Upper lobe of right lung (tissue), 1 donor: Measurements from ENCODE around the gene SEL1L. TPM values are rescaled to one million over a fixed set of nuclear protein-coding genes. Genes with fewer than 3 reads are reported as not detected.
A peak's percentile ranks its signal among the peaks of the same experiment; 100 is the strongest.

Source experiments
- ATAC-seq: fragments of 200-7000 bp; cut with Tn5 transposase; one replicate; pipeline ENCODE4 v1.9.1; 2020; ENCODE audit warnings: mild to moderate bottlenecking, moderate library complexity
- DNase-seq: peaks from one replicate; pipeline ENCODE4 v3.0.0-alpha.2; 2020
- H3K27ac ChIP-seq: fragments of 200-600 bp; one replicate; pipeline ENCODE4 v1.8.0; 2022
- H3K27me3 ChIP-seq: fragments of 200-600 bp; one replicate; pipeline ENCODE4 v1.8.0; 2022; ENCODE audit warnings: mild to moderate bottlenecking
- H3K36me3 ChIP-seq: fragments of 200-600 bp; one replicate; pipeline ENCODE4 v1.8.0; 2022
- H3K4me1 ChIP-seq: fragments of 200-600 bp; one replicate; pipeline ENCODE4 v1.8.0; 2022
- H3K4me3 ChIP-seq: fragments of 200-600 bp; one replicate; pipeline ENCODE4 v1.8.0; 2022; ENCODE audit warnings: mild to moderate bottlenecking
- H3K9me3 ChIP-seq: fragments of 200-600 bp; one replicate; pipeline ENCODE4 v1.8.0; 2022
- CTCF ChIP-seq: fragments of 200-600 bp; IDR thresholded peaks from one replicate; pipeline ENCODE4 v1.8.0; 2022; ENCODE audit warnings: antibody characterized with exemption
- intact Hi-C: fragments of 100-400 bp; cut with DNase I; formaldehyde crosslinking; loops from one replicate; pipeline ENCODE4 v1.11.0; 2022
- total RNA-seq: library from RNA; stranded (reverse); fragmentation: NEBNext Ultra II Directional; extraction: Animal tissue kit (Norgen Biotek cat#: 25700); gene quantifications from one replicate; pipeline ENCODE4 v1.2.1, GENCODE V29; 2021
- donor health status: DM: no; HTN: yes; CAD: no; lungs with severe emphysema.

The SEL1L gene
- total RNA-seq, 1 donor from 2014 or later, result 108 TPM

GRCh38 chr14:81450100-81450531 is 83.5 kb downstream of the SEL1L start:
- ATAC-seq, result peak; percentile 53
- intact Hi-C loops, result loop anchor here (10.0 kb wide), 1 partner anchor 175 kb away; no protein-coding TSS in a partner anchor
- DNase-seq, result no peak
- no peaks in the 10 kb centered on the region for H3K36me3 ChIP-seq
- no peaks in the 10 kb centered on the region for H3K27me3 ChIP-seq
- H3K4me3 ChIP-seq, result no peak overlapping the region
- no peak overlapping the region for H3K27ac ChIP-seq
- TF ChIP-seq CTCF, result no peak
- no peaks in the 10 kb centered on the region for H3K9me3 ChIP-seq
- H3K4me1 ChIP-seq, result peaks cover 12% of the 10 kb centered on the region

DNA sequence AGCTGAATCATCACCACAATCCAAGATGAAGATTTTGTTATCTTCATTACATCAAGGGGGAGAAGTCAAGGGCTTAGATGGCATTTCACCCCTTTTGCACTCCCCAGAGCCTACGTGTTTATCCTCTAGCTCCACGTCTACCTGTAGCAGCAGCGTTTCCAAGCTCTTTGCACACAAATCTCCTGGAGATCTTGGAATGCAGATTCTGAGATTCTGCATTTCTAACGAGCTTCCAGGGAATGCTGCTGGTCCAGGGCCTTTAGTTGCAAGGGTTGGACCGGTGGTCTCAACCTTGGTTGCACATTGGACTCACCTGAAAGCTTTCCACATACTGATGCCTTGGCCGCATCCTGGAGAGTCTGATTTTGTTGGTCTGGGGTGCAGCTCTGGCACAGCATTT is 84.1 kb downstream of the SEL1L start:
- TF ChIP-seq CTCF, result no peak

GRCh38 chr14:81449114-81449513 is 84.5 kb downstream of the SEL1L start:
- no peak for TF ChIP-seq CTCF
- intact Hi-C loops, result no loop called here
- peak; percentile 36 for ATAC-seq
- Histone ChIP-seq H3K9me3 (no peaks in the 10 kb centered on the region), H3K27me3 (no peaks in the 10 kb centered on the region), H3K4me1 (peaks cover 12% of the 10 kb centered on the region), H3K4me3 (no peak overlapping the region), H3K27ac (no peak overlapping the region), H3K36me3 (no peaks in the 10 kb centered on the region)
- no peak for DNase-seq

More for the DNA sequence above, 84.1 kb downstream of the SEL1L start:
- Histone ChIP-seq H3K9me3 (no peaks in the 10 kb centered on the region), H3K36me3 (no peaks in the 10 kb centered on the region), H3K4me1 (peaks cover 12% of the 10 kb centered on the region), H3K27ac (no peak overlapping the region), H3K27me3 (no peaks in the 10 kb centered on the region), H3K4me3 (no peak overlapping the region)
- intact Hi-C loops, result no loop called here
- DNase-seq (no peak), ATAC-seq (no peak)

DNA sequence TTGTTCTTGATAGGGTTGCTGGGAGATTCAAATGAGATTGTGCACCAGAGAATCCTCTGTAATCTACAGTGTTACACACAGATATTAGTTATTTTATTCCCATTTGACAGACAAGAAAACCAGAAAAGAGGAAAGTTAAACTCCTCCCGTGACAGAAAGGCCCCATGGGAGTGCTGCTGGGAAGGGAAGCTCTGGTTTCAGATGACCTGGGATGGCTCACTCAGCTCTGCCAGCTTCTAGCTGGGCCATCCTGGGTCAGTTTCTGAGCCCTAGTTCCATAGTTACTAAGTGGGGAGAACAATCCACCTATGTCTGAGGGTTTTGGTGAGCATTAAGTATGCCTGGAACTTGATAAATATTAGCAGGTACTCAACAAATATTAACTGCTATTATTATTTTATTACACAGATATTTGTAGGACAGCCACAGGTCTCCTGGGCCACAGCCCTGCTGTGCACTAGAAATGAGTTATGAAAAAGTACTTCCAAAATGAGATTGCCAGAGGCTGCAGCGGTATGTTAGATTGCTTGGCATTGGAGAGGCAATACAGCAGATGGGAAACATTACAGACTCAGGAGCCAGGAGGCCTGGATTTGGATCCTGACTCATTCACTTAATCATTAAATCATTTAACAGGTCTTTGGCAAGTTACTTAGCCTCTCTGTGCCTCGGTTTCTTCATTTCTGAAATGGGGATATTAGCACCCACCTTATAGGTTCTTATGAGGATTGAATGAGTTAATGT is 86.5 kb downstream of the SEL1L start:
- Histone ChIP-seq H3K9me3 (no peaks in the 10 kb centered on the region), H3K4me3 (no peak overlapping the region), H3K4me1 (peaks cover 12% of the 10 kb centered on the region), H3K36me3 (no peaks in the 10 kb centered on the region), H3K27me3 (no peaks in the 10 kb centered on the region), H3K27ac (peak overlapping the region; percentile 48)
- ATAC-seq (no peak), DNase-seq (no peak)
- no peak for TF ChIP-seq CTCF
- intact Hi-C loops, result no loop called here

- intact Hi-C loops, result no loop called here
- ATAC-seq, result peak; percentile 18
Measured at GRCh38 chr14:81446279-81447007, 87.2 kb downstream of the SEL1L start.

More at GRCh38 chr14:81446279-81447007, 87.2 kb downstream of the SEL1L start:
- TF ChIP-seq CTCF, result no peak
- H3K27me3 ChIP-seq, result no peaks in the 10 kb centered on the region
- peaks cover 12% of the 10 kb centered on the region for H3K4me1 ChIP-seq
- H3K27ac ChIP-seq, result peak overlapping the region; percentile 48
- H3K9me3 ChIP-seq, result no peaks in the 10 kb centered on the region
- DNase-seq, result no peak
- no peaks in the 10 kb centered on the region for H3K36me3 ChIP-seq
- H3K4me3 ChIP-seq, result no peak overlapping the region
